NCI-H2196 (cell line): ENCODE results near the gene LILRA5.
A peak's percentile ranks its signal among the peaks of the same experiment; 100 is the strongest.
"Not testable (repeated sequence)": the region's sequence is repeated elsewhere in the genome, so short reads cannot be mapped to it uniquely, and the experiment has no call there.

Experiments used
- DNase-seq: peaks from one replicate; lab custom pipeline; 2025; ENCODE audit not compliant: unreplicated experiment; lab: John Stamatoyannopoulos, UW

LILRA5 gene

DNA sequence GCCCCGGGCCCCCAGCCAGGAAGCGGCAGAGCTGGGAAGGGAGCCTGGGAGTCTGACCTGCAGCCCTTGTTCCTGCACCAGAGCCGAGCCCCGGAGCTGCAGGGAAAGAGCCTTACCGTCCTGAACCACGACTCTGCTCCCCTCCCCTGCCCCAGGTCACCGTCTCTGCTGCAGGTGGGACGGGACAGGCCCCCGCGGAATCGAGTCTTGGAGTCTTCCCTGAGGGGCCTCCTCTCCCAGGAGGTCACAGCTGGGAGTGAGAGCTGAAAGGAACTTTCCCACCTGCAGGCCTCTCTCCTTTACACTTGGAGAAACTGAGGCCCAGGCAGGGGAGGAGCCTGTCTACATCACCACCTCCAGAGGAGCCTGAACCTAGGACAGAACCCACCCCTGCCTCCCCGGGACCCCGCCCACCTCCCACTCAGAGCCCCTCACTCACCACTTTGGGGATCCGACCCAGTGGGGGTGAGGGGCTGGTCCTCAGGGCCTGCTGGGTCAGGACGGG lies 35.8 kb downstream of the LILRA5 start:
- not testable (repeated sequence) for DNase-seq

DNA sequence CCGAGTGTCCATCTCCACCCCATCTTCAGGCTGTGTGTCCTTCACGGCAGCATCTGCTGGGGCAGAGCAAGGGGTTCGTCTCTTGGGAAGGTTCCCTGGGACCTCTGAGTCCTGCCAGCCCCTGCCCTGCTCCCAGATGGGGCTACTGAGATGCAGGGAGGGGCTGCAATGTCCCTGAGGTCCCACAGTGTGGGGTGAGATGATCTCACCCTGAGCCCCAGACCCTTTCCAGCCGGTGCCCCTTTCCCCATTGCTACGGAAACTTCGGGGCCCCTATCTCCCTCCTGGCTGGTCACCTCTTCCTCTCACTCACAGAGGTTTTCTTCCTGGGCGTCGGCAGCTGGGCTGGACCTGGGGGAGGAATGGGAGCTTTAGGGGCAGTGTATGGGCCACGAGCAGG lies 37.0 kb downstream of the LILRA5 start:
- no peak for DNase-seq

DNA sequence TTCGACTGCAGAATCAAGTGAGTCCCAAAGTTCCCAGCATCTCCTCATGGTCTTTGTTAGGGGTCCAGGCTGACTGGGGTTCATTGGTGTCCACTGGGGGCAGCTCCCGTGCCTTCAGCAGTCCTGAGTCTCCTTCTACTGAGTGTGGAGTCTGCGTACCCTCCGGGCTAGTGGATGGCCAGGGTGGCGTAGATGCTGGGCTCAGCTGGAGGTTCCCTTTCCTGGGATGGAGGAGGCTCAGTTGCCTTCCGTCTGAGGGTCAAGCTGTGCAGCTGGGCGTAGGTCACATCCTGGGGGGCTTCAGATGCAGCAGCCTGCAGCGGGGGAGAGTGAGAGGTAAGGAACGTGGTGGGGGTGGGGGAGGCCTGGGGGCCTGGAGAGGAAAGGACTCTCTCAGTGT lies 38.5 kb downstream of the LILRA5 start:
- not testable (repeated sequence) for DNase-seq

DNA sequence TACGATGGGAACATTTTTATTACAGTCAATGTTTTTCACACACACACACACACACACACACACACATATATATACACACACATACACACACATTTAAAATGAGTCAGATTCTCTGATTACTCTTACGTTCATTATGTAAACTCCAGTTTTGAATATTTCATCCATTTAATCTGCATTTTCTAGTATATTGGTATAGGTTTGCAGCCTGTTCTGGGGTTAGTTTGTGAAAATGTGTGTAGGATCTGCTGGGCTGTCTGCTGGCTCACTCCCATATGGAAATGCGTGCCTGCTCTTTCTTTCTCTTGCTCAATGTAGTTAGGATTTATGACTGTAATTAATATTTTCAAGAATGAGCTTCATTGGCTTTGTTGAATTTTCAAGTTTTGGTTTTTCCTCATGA lies 39.1 kb downstream of the LILRA5 start:
- DNase-seq, result no peak

DNA sequence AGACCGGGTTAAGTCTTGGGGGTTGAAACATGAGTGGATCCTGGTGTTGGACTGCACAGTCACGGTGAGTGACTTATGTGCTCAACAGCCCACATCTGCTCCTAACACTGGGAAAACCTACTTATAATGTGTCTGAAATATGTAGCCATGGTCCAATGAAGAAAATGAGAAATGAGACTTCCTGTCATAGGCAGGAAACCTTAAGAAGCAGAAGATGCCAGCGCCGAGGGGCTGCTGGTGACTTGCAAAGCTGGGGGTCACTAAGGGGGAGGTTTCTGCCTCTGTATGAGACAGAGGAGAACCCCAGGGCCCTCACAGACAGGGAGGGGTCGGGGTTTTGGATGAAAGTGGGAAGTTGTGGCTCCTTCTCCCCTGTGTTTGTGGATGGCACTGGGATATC lies 40.8 kb downstream of the LILRA5 start:
- DNase-seq, result not testable (repeated sequence)

DNA sequence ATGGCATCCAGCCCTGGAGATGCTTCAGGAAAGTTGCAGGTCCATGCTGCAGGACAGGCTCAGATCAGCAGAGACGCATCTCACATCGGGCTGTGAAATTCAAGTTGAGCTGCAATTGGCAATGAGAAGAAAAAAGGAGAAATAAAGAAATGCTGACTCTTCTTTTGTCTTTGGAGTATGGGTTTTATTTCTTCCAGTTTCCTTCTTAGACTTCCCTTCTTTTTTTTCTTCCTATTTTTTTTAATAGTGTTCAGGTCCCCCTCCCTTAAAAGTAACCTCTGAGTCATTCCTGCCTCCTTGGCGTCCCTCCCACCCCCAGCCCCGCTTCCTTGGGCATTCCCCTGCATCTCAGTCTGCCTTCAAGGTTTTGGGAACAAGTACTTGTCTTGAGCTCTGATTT lies 41.4 kb downstream of the LILRA5 start:
- not testable (repeated sequence) for DNase-seq

DNA sequence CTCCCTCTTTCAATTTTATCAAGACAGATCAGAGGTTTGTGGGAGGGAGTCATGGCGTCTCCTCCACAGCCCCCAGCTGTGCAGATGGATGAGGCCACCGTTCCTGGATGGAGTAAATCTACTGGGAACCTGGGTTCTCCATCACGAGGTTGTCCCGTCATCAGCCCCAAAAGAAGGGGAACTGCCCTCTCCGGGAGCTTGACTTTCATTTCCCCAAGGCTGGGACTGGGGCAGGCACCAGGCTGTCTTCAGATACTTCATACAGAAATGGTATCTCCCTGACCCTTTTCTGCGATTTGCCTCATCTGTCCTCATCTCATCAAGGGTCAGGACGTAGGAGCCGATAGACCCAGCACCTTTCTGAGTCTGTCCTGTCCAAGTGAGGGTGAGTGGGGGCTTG lies 41.9 kb downstream of the LILRA5 start:
- DNase-seq, result no peak

DNA sequence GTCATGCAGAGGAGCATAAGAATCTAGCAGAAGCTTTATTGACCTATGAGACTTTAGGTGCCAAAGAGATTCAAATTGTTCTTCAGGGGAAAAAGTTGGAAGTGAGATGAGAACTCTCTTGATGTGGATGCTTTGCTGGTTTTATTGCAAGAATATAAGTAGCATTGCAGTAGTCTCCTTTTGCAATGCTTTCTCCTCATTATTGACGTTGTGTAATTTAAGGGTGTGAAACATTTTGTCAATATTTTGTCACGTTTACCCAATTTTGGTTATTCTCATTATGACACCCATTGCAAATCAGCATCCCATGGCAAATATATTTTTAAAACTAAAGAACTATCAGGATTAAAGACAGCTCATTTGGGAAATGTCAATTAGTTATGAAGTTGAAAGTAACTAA lies 44.0 kb downstream of the LILRA5 start:
- no peak for DNase-seq

DNA sequence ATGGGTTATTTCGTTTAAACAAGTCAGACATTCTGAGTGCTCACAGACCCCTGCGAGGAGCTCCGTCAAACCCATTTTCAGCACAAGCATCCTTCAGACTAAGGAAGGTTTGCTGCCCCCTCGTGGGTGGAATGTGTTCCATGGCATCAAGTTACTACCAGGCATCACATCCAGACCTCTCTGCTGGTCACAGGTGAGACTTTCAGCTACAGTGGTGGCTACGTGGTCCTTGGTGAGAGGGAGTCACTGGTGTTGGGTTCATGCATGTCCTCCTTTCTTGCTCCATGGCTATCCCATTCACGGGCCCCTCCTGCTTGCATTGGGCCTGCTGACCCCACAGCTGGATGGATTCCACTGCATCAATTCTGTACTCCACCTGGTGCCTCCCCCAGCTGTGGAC lies 46.8 kb downstream of the LILRA5 start:
- peak; percentile 69 for DNase-seq

DNA sequence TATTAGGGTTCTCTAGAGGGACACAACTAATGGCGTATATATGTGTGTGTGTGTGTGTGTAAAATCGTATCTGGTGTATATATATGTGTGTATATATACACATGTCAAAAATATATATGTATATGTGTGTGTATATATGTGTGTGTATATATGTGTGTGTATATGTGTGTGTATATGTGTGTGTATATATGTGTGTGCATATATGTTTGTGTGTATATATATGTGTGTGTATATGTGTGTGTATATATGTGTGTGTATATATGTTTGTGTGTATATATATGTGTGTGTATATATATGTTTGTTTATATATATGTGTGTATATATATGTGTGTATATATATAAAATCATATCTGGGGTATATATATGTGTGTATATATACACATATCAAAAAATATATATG lies 50.5 kb downstream of the LILRA5 start:
- no peak for DNase-seq

DNA sequence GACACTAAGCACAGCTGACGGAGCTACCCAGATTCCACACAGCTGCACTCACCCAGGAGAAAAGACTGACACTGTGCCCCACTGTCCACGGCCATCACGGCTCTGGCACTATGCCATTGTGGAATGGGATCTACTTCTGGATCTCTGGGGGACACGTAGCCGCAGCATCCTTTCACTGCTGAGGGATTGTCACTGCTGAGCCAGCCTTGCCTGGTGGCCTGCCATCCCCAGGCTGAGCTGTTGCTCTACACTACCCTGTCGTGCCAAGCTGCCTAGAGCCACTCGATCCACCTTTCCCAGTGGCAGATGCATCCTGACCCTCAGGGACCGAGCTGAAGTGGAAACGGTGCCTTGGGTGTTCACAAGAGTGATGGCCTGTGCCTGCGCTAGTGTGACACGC lies 50.9 kb downstream of the LILRA5 start:
- no peak for DNase-seq

DNA sequence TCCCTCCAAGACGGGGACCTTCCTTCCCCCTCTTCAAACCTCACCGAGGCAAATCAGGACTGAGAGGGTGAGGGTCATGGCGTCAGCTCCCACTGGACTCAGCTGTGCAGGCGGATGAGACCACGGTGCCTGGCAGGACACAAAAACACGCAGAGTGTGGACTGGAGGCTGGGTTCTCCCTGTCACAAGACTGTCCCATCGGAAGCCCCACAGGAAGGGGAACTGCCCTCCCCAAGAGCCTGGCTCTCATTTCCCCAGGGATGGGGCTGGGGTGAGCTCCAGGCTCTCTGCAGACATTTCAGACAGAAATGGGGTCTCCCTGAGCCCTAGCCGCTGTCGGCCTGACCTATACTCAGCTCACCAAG lies 55.9 kb downstream of the LILRA5 start, which contains the start of gene LILRB5:
Gene LILRB5 (minus strand): TSS at position 158 of the 365 bp plus-strand sequence. CDS start 80 bp downstream, at position 78.
- DNase-seq, result no peak
